ENCODE data around the gene CLINT1. TPM values are rescaled to one million over a fixed set of nuclear protein-coding genes. Genes with fewer than 3 reads are reported as not detected.

CLINT1 gene
- total and polyA plus RNA-seq, 8 donors, result 68.0 to 118 (median 106) TPM

DNA sequence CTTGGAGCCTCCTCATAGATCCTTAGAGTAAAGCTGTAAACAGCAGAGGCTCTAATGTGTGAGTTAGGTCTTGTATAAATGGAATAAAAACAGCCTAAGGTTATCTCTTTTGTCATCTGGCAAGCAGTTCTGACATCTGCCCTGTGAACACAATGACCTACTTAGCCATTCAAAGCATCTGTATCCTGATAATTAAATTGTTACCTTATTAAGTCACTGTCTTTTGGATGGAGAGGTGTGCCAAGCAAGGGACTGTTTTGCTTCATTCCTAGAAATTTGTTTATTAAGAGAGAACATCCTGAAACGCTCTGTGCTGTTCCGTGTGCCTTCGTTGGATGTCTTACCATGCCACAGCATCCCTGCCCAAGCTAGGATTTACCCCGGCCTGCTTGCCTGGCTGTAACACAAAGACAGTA is 113.9 kb downstream of the CLINT1 start:
- ATAC-seq, result no peak
- Histone ChIP-seq H3K4me3 (no peak overlapping the region), H3K27me3 (no peaks in the 10 kb centered on the region), H3K9me3 (no peaks in the 10 kb centered on the region), H3K4me1 (peaks cover 0 to 21% of the 10 kb centered on the region in 2 donors), H3K27ac (no peak overlapping the region), H3K36me3 (no peaks in the 10 kb centered on the region)
- no peak for DNase-seq
- intact Hi-C loops (cut with DNase I), result no loop called here
- TF ChIP-seq, protein P1, sequence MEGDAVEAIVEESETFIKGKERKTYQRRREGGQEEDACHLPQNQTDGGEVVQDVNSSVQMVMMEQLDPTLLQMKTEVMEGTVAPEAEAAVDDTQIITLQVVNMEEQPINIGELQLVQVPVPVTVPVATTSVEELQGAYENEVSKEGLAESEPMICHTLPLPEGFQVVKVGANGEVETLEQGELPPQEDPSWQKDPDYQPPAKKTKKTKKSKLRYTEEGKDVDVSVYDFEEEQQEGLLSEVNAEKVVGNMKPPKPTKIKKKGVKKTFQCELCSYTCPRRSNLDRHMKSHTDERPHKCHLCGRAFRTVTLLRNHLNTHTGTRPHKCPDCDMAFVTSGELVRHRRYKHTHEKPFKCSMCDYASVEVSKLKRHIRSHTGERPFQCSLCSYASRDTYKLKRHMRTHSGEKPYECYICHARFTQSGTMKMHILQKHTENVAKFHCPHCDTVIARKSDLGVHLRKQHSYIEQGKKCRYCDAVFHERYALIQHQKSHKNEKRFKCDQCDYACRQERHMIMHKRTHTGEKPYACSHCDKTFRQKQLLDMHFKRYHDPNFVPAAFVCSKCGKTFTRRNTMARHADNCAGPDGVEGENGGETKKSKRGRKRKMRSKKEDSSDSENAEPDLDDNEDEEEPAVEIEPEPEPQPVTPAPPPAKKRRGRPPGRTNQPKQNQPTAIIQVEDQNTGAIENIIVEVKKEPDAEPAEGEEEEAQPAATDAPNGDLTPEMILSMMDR (IDR thresholded peaks at IDR 0.05), result no peak

DNA sequence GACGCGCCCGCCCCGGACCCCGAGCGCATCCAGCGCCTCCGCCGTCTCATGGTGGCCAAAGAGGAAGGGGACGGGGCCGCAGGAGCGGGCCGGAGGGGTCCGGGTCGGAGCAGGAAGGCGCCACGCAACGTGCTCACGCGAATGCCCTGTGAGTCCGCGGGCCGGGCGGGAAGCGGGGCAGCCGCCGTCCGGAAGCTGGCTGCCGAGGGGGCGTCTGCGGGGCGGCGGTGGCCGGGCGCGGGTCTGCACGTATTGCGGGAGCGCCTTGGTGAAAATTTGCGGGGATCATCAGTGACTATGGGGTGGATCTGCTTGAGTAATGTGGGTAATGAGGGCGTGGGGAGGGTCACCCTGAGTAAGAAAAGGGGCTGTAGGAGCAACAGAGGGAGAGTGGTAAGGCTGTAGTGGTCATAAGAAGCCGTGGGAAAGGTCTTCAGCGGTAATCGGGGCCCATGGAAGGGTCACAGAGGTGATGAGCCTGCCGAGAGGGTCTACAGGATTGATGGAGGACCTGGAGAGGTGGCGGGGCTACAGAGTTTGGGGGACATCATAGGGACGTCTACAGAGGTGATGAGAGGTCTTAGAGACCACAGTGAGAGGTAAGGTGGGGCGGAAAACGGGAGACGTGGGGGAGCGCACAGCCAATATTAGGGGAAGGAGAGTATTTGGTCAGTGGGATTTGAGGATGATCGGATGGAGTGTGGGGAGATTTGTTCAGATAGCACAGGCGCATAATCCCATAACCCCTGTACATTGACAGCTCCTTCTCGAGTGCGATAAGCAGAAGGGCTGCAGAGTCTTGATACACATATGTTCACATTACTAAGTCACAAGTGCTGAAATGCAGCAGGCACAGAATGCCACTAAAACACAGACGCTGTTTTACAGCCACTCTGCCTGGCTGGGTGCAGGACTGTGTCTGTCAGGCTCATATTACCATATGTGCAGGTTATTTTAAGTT is 114.6 kb downstream of the CLINT1 start:
- DNase-seq (peak in 3 of 4 donors; percentile 12 to 90 (median 47)), ATAC-seq (no peak)
- intact Hi-C loops (cut with DNase I), result no loop called here
- H3K27ac ChIP-seq, result peak overlapping the region in 1 of 2 donors; percentile 48
- peak overlapping the region; percentile 62 to 71 for H3K4me3 ChIP-seq
- H3K4me1 ChIP-seq, result peaks cover 0 to 21% of the 10 kb centered on the region in 2 donors
- no peaks in the 10 kb centered on the region for H3K9me3 ChIP-seq
- peaks cover 0 to 6% of the 10 kb centered on the region in 2 donors for H3K36me3 ChIP-seq
- TF ChIP-seq, protein P1 (IDR thresholded peaks at IDR 0.05), result peak in 1 of 2 donors; percentile 7
- no peaks in the 10 kb centered on the region for H3K27me3 ChIP-seq

DNA sequence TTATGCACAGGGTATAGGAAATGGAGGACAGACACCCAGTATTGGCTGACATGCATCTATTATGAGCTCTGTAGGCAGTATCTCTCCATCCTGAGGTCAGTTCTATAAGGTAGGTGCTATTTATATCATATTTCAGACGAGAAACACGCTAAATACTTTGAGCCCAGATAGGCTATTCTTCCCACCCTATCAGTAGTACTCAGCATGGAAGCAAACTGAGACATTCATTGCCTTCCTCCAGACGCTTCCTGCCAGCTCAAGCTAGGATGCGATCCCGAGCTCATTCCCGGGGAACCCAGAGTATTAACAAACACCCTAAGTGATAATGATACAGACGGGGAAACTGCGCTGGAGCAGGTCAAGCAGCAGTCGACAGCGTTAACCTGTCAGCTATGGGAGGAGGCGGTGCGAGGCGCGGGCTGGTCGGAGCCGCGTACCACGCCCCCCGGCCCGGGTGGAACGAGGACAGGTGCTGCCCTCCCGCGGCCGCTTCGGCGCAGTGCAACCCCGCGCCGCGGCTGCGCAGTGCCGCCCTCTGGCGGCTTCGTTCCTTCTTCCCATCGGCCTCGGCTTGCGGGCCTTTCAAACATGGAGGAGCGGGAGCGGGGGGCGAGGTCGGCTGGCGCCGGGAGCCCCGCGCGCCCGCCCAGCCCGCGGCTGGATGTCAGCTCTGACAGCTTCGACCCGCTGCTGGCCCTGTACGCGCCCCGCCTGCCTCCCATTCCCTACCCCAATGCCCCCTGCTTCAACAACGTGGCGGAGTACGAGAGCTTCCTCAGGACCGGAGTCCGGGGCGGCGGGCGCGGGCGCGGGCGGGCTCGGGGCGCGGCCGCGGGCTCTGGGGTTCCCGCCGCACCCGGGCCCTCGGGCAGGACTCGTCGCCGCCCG is 115.5 kb downstream of the CLINT1 start, which contains the start of gene LSM11:
Gene LSM11, plus strand, starts transcription at position 550 of the 888 bp plus-strand sequence. Its CDS starts 39 bp downstream, at position 589.
- TF ChIP-seq, protein P1 (IDR thresholded peaks at IDR 0.05), result peak; percentile 100
- Histone ChIP-seq H3K36me3 (peaks cover 0 to 9% of the 10 kb centered on the region in 2 donors), H3K27me3 (no peaks in the 10 kb centered on the region), H3K9me3 (no peaks in the 10 kb centered on the region), H3K4me3 (peak within 1 kb of the TSS; percentile 62 to 71), H3K4me1 (peaks cover 0 to 21% of the 10 kb centered on the region in 2 donors), H3K27ac (peak within 1 kb of the TSS in 1 of 2 donors; percentile 48)
- DNase-seq, result peak; percentile 88 to 100 (median 93)
- ATAC-seq, result peak; percentile 100
- intact Hi-C loops (cut with DNase I), result no loop called here

DNA sequence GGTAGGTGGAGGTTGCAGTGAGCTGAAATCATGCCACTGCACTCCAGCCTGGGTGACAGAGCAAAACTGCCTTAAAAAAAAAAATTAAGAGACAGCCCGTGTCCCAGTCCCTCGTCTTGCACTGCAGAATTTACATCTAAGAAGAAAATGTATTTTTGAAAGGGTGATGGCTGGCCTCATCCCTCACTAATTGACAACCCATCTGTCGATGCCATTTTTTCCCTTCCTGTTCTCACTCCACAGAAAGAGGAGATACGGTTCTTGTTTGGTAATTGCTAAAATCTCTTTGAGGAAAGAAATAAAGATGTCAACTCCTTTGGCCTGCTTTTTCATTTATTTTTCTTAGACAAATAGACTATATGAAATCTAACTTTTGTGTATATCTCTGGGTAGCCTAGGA is 117.8 kb downstream of the CLINT1 start:
- H3K27me3 ChIP-seq, result no peaks in the 10 kb centered on the region
- H3K9me3 ChIP-seq, result no peaks in the 10 kb centered on the region
- DNase-seq (no peak), ATAC-seq (no peak)
- H3K4me1 ChIP-seq, result peaks cover 0 to 21% of the 10 kb centered on the region in 2 donors
- H3K36me3 ChIP-seq, result peaks cover 0 to 29% of the 10 kb centered on the region in 2 donors
- H3K27ac ChIP-seq, result no peak overlapping the region
- intact Hi-C loops (cut with DNase I), result no loop called here
- H3K4me3 ChIP-seq, result no peak overlapping the region
- TF ChIP-seq, protein P1 (IDR thresholded peaks at IDR 0.05), result no peak

All from left lung (tissue), 10 donors.